Duodenal mucosa (tissue), 2 donors: Measurements from ENCODE around the gene TFF3.

ENCODE experiments used
- H3K27ac ChIP-seq: one replicate; pipeline ENCODE4 v1.7.0; 2013; ENCODE audit warnings: low read depth, low read length
- H3K27me3 ChIP-seq, 2 donors: one replicate each; pipeline ENCODE4 v1.7.0; 2013; ENCODE audit warnings: low read length in 2 of 2, control low read depth in 1 of 2; ENCODE audit not compliant: insufficient read depth in 2 of 2, control insufficient read depth in 1 of 2
- H3K36me3 ChIP-seq, 2 donors: one replicate each; pipeline ENCODE4 v1.7.0; 2013; ENCODE audit warnings: low read length in 2 of 2, control low read depth in 1 of 2; ENCODE audit not compliant: insufficient read depth in 2 of 2, control insufficient read depth in 1 of 2
- H3K4me1 ChIP-seq, 2 donors: one replicate each; pipeline ENCODE4 v1.7.0; 2013; ENCODE audit warnings: low read length in 2 of 2, control low read depth in 1 of 2; ENCODE audit not compliant: insufficient read depth in 2 of 2, control insufficient read depth in 1 of 2
- H3K4me3 ChIP-seq, 2 donors: one replicate each; pipeline ENCODE4 v1.7.0; 2013; ENCODE audit warnings: low read length in 2 of 2, low read depth in 1 of 2
- H3K9ac ChIP-seq, 2 donors: one replicate each; pipeline ENCODE4 v1.7.0; 2013; ENCODE audit warnings: low read length in 2 of 2, low read depth in 1 of 2
- H3K9me3 ChIP-seq, 2 donors: one replicate each; pipeline ENCODE4 v1.7.0; 2013; ENCODE audit warnings: low read length in 2 of 2, control low read depth in 1 of 2; ENCODE audit not compliant: control insufficient read depth in 1 of 2

TFF3 gene

GRCh38 chr21:42291003-42291750 lies 24.0 kb downstream of the TFF3 start:
- Histone ChIP-seq H3K27ac (no peak overlapping the region), H3K9ac (no peak overlapping the region), H3K4me1 (no peaks in the 10 kb centered on the region), H3K4me3 (no peak overlapping the region), H3K36me3 (peaks cover 0 to 8% of the 10 kb centered on the region in 2 donors), H3K27me3 (peaks cover 5 to 7% of the 10 kb centered on the region in 2 donors), H3K9me3 (no peaks in the 10 kb centered on the region)

DNA sequence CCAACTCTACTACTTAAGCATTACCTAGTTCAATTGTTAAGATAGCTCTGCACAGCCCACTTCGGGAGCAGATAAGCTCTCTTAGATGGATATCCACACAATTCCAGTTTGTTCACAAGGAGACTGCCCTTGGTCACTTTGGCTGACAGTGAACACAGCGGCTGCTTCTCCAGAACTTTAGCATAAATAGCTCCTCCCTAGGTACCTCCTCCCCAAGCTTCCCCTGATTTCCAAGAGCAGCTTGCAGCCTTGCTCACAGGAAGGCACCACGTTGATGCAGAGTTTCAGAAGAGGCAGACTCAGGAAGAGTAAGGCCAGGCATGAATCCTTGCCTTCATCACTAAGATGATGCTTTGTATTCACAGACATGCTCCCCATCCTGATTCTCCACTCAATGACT lies 24.7 kb downstream of the TFF3 start:
- H3K27ac ChIP-seq = no peak overlapping the region
- no peaks in the 10 kb centered on the region for H3K4me1 ChIP-seq
- H3K9ac ChIP-seq = no peak overlapping the region
- peaks cover 5 to 7% of the 10 kb centered on the region in 2 donors for H3K27me3 ChIP-seq
- peaks cover 0 to 8% of the 10 kb centered on the region in 2 donors for H3K36me3 ChIP-seq
- no peak overlapping the region for H3K4me3 ChIP-seq
- H3K9me3 ChIP-seq = no peaks in the 10 kb centered on the region

DNA sequence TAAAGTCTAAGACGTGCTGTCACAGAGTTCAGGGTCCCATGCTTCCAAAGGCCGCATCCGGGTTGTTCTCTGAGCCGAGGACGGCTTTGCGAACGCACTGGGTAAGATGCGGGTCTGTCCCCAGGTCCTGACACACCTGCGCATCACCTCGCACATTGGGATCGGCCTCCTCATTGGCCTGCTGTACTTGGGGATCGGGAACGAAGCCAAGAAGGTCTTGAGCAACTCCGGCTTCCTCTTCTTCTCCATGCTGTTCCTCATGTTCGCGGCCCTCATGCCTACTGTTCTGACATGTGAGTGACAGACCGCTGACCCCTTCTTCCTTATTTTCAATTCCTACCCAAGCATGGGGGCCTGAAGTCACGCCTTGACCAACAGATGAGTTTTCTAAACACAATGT lies 25.3 kb downstream of the TFF3 start:
- Histone ChIP-seq H3K9ac (no peak overlapping the region), H3K36me3 (peaks cover 0 to 8% of the 10 kb centered on the region in 2 donors), H3K27ac (no peak overlapping the region), H3K9me3 (no peaks in the 10 kb centered on the region), H3K4me1 (no peaks in the 10 kb centered on the region), H3K27me3 (peaks cover 5 to 7% of the 10 kb centered on the region in 2 donors), H3K4me3 (no peak overlapping the region)

- H3K9me3 ChIP-seq = no peaks in the 10 kb centered on the region
- H3K27me3 ChIP-seq = peaks cover 5 to 7% of the 10 kb centered on the region in 2 donors
- H3K4me1 ChIP-seq = no peaks in the 10 kb centered on the region
- no peak overlapping the region for H3K27ac ChIP-seq
- peaks cover 0 to 8% of the 10 kb centered on the region in 2 donors for H3K36me3 ChIP-seq
- H3K9ac ChIP-seq = no peak overlapping the region
- no peak overlapping the region for H3K4me3 ChIP-seq
Measured at GRCh38 chr21:42288962-42289361, 26.2 kb downstream of the TFF3 start.

- Histone ChIP-seq H3K36me3 (peaks cover under 1 to 4% of the 10 kb centered on the region in 2 donors), H3K27me3 (peaks cover 0 to under 1% of the 10 kb centered on the region in 2 donors), H3K9me3 (no peaks in the 10 kb centered on the region), H3K9ac (no peak overlapping the region), H3K27ac (no peak overlapping the region), H3K4me3 (no peak overlapping the region), H3K4me1 (no peaks in the 10 kb centered on the region)
Measured at GRCh38 chr21:42287193-42288083, 27.8 kb downstream of the TFF3 start.

DNA sequence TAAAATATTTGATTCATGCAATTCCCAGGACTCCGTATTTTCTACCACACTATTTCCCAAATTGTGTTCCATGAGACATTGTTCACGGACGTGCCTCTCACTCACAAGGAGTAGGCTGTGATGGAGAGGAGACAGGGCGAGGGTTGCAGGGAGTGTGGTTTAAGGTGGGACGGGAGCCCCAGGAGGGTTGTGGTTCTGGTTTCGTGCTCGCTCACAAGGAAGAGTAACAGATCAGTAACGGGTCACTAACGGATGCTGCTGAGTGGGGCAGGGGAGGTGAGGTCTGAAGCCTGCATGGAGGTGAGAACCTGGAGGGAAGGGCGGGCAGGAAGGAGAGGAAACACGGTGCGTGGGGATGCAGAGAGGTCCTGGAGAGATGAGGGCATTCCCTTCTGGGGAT lies 28.8 kb downstream of the TFF3 start:
- H3K27me3 ChIP-seq = no peaks in the 10 kb centered on the region
- no peaks in the 10 kb centered on the region for H3K9me3 ChIP-seq
- no peak overlapping the region for H3K27ac ChIP-seq
- no peak overlapping the region for H3K9ac ChIP-seq
- peaks cover 0 to 5% of the 10 kb centered on the region in 2 donors for H3K36me3 ChIP-seq
- H3K4me3 ChIP-seq = no peak overlapping the region
- H3K4me1 ChIP-seq = no peaks in the 10 kb centered on the region

GRCh38 chr21:42285569-42286245 lies 29.5 kb downstream of the TFF3 start:
- Histone ChIP-seq H3K9ac (no peak overlapping the region), H3K9me3 (no peaks in the 10 kb centered on the region), H3K36me3 (peaks cover 0 to 5% of the 10 kb centered on the region in 2 donors), H3K27me3 (no peaks in the 10 kb centered on the region), H3K4me1 (no peaks in the 10 kb centered on the region), H3K4me3 (no peak overlapping the region), H3K27ac (no peak overlapping the region)

DNA sequence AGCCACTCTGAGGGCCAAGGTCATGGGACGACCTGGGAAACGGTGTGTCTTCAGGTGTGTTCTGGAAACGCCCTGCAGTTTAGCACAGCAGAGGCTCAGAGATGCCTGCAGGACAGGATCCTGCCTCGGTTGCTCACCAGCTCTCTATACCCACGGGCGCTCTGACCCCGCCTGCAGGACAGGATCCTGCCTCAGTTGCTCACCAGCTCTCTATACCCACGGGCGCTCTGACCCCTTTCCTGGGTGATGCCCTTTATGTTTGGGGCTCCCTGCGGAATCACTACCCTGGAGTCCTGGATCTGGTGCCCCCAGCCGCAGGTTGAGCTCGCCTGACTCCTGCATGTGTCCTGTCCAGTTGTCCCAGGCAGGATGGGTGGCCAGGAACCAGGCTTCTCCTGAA lies 32.5 kb downstream of the TFF3 start:
- Histone ChIP-seq H3K27ac (no peak overlapping the region), H3K4me1 (no peaks in the 10 kb centered on the region), H3K9ac (no peak overlapping the region), H3K36me3 (peaks cover 0 to 5% of the 10 kb centered on the region in 2 donors), H3K9me3 (no peaks in the 10 kb centered on the region), H3K4me3 (no peak overlapping the region), H3K27me3 (no peaks in the 10 kb centered on the region)

- peaks cover 0 to 5% of the 10 kb centered on the region in 2 donors for H3K36me3 ChIP-seq
- H3K4me3 ChIP-seq = no peak overlapping the region
- no peak overlapping the region for H3K9ac ChIP-seq
- H3K9me3 ChIP-seq = no peaks in the 10 kb centered on the region
- H3K4me1 ChIP-seq = no peaks in the 10 kb centered on the region
- H3K27me3 ChIP-seq = no peaks in the 10 kb centered on the region
- no peak overlapping the region for H3K27ac ChIP-seq
Measured at GRCh38 chr21:42282021-42282420, 33.2 kb downstream of the TFF3 start.
